GM19351 (cell line): Measurements from ENCODE around the gene LRRN4.

Experiments used
- ATAC-seq: cut with Tn5 transposase; IDR thresholded peaks from one replicate; pipeline ENCODE4 v1.9.1; 2021; ENCODE audit warnings: mild to moderate bottlenecking, moderate library complexity; ENCODE audit not compliant: unreplicated experiment

The LRRN4 gene

GRCh38 chr20:6053776-6054688 lies at the start of gene LRRN4:
TSS of gene LRRN4 (minus strand) at chr20:6054060. CDS start at chr20:6052799, 1,261 bp downstream.
- ATAC-seq: no peak

- no peak for ATAC-seq
Measured at GRCh38 chr20:6103301-6103700, 49.4 kb upstream of the LRRN4 start.

GRCh38 chr20:6101346-6101745 lies 47.5 kb upstream of the LRRN4 start:
- no peak for ATAC-seq

GRCh38 chr20:6100246-6100645 lies 46.4 kb upstream of the LRRN4 start:
- ATAC-seq: no peak

- no peak for ATAC-seq
Measured at GRCh38 chr20:6099819-6100218, 46.0 kb upstream of the LRRN4 start.

- ATAC-seq: no peak
Measured at GRCh38 chr20:6095409-6095808, 41.5 kb upstream of the LRRN4 start.

- no peak for ATAC-seq
Measured at GRCh38 chr20:6094565-6094964, 40.7 kb upstream of the LRRN4 start.

GRCh38 chr20:6094063-6094462 lies 40.2 kb upstream of the LRRN4 start:
- no peak for ATAC-seq

- no peak for ATAC-seq
Measured at GRCh38 chr20:6091661-6092060, 37.8 kb upstream of the LRRN4 start.

GRCh38 chr20:6086868-6087267 lies 33.0 kb upstream of the LRRN4 start:
- ATAC-seq: no peak

GRCh38 chr20:6083926-6084325 lies 30.1 kb upstream of the LRRN4 start:
- no peak for ATAC-seq

GRCh38 chr20:6081236-6081635 lies 27.4 kb upstream of the LRRN4 start:
- no peak for ATAC-seq

GRCh38 chr20:6079016-6079415 lies 25.2 kb upstream of the LRRN4 start:
- no peak for ATAC-seq

- no peak for ATAC-seq
Measured at GRCh38 chr20:6075428-6076219, 21.8 kb upstream of the LRRN4 start.

- ATAC-seq: no peak
Measured at GRCh38 chr20:6074784-6075183, 20.9 kb upstream of the LRRN4 start.

- peak; percentile 96 for ATAC-seq
Measured at GRCh38 chr20:6074145-6074561, 20.3 kb upstream of the LRRN4 start.

- ATAC-seq: no peak
Measured at GRCh38 chr20:6070829-6071695, 17.2 kb upstream of the LRRN4 start.

GRCh38 chr20:6069669-6070068 lies 15.8 kb upstream of the LRRN4 start:
- no peak for ATAC-seq

GRCh38 chr20:6067763-6068318 lies 14.0 kb upstream of the LRRN4 start:
- no peak for ATAC-seq

GRCh38 chr20:6066582-6066981 lies 12.7 kb upstream of the LRRN4 start:
- ATAC-seq: no peak

- no peak for ATAC-seq
Measured at GRCh38 chr20:6061544-6061943, 7.7 kb upstream of the LRRN4 start.
